ENCODE data around the gene ASTN1.

- TF ChIP-seq POLR2AphosphoS5 (IDR thresholded peaks at IDR 0.05; ENCODE audit: low read depth, low read length) (no peak), REST (IDR thresholded peaks at IDR 0.05; ENCODE audit: insufficient read depth in 1 of 2, low read depth in 2 of 2, low read length in 2 of 2) (no peak)
Observed at GRCh38 chr1:176998183-176998795, 166.2 kb downstream of the ASTN1 start.
